Measurements from ENCODE around the gene AVPI1. TPM values are rescaled to one million over a fixed set of nuclear protein-coding genes. Genes with fewer than 3 reads are reported as not detected.
"Not testable (repeated sequence)": the region's sequence is repeated elsewhere in the genome, so short reads cannot be mapped to it uniquely, and the experiment has no call there.

The AVPI1 gene
- polyA plus RNA-seq, 3 donors: 2.0 to 11.2 (median 2.9) TPM

DNA sequence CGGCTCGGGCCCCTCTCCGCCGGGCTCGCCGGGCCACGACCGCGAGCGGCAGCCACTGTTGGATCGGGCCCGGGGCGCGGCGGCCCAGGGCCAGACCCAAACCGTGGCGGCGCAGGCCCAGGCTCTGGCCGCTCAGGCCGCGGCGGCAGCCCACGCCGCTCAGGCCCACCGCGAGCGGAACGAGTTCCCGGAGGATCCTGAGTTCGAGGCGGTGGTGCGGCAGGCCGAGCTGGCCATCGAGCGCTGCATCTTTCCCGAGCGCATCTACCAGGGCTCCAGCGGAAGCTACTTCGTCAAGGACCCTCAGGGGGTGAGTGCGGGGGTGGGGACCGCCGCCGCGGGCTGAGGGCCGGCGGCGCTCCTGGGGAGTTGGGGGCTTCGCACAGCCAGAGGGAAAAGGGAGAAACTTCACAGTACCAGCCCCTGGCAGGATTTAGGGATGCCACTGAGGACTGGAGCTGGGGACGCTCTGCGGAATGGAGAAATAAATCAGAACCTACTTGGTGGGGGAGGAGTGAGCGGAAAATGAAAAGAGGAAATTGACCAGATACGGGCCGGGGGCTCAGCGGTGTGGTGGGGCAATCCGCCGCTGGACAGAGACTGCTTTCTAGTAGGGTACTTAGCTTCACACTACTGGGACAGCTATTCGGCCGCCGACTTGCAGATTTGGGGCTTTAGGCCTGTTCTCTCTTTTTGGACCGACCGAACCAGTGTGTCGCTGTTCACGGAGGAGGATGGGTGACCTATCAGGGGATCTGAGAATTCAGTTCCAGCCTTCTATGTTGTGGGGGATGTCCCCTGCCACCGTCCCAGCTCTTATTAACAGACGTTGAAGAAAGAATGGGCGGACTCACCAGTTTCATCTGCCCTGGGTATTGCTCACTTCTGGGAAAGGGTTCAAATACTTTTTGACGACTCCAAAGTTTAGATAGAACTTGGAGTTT lies 45.9 kb downstream of the AVPI1 start:
- H3K27me3 ChIP-seq (ENCODE audit: control insufficient read depth in 2 of 2, insufficient read depth in 2 of 2, low read length in 2 of 2): no peaks in the 10 kb centered on the region
- peak; percentile 67 to 75 (median 70) for DNase-seq
- H3K27ac ChIP-seq (ENCODE audit: low read depth in 1 of 2, low read length in 2 of 2): peak overlapping the region; percentile 79 to 90
- Mint-ChIP-seq H3K4me1 (peaks cover 19% of the 10 kb centered on the region), H3K4me3 (peak overlapping the region; percentile 96 to 97), H3K9me3 (no peaks in the 10 kb centered on the region), H3K27me3 (ENCODE audit: low read depth in 3 of 3) (peaks cover 2 to 9% (median 3%) of the 10 kb centered on the region in 3 donors), H3K36me3 (peaks cover 30 to 31% of the 10 kb centered on the region in 2 donors), H3K27ac (peak overlapping the region; percentile 89 to 97 (median 91))
- H3K9ac ChIP-seq (ENCODE audit: insufficient read depth, low read length, poor library complexity, severe bottlenecking): peak overlapping the region; percentile 96
- H2AFZ ChIP-seq (ENCODE audit: insufficient read depth, low read depth, low read length, poor library complexity, severe bottlenecking): peak overlapping the region; percentile 71
- peaks cover 15% of the 10 kb centered on the region for H4K20me1 ChIP-seq (ENCODE audit: insufficient read depth, low read length)
- peak overlapping the region; percentile 91 for H3K4me2 ChIP-seq (replicated peaks; ENCODE audit: extremely low read depth, low read length, poor library complexity, severe bottlenecking)
- peaks cover 20% of the 10 kb centered on the region for H3K79me2 ChIP-seq (ENCODE audit: insufficient read depth, low read length)
- peak overlapping the region; percentile 85 to 96 (median 88) for H3K4me3 ChIP-seq (replicated peaks in 1 of 3; ENCODE audit: low read depth in 2 of 3, low read length in 3 of 3)
- peaks cover 10 to 29% of the 10 kb centered on the region in 2 donors for H3K36me3 ChIP-seq (replicated peaks in 1 of 2; ENCODE audit: control insufficient read depth in 1 of 2, insufficient read depth in 2 of 2, low read length in 2 of 2)
- intact Hi-C loops (cut with micrococcal nuclease): loop anchor here in 1 of 2 donors (5.0 kb wide), 1 partner anchor 46 kb away; the partner anchor contains the start of gene AVPI1
- WGBS (ENCODE audit: insufficient coverage): 2% methylated on average over 59 of the region's 67 CpGs
- TF ChIP-seq, protein P1, sequence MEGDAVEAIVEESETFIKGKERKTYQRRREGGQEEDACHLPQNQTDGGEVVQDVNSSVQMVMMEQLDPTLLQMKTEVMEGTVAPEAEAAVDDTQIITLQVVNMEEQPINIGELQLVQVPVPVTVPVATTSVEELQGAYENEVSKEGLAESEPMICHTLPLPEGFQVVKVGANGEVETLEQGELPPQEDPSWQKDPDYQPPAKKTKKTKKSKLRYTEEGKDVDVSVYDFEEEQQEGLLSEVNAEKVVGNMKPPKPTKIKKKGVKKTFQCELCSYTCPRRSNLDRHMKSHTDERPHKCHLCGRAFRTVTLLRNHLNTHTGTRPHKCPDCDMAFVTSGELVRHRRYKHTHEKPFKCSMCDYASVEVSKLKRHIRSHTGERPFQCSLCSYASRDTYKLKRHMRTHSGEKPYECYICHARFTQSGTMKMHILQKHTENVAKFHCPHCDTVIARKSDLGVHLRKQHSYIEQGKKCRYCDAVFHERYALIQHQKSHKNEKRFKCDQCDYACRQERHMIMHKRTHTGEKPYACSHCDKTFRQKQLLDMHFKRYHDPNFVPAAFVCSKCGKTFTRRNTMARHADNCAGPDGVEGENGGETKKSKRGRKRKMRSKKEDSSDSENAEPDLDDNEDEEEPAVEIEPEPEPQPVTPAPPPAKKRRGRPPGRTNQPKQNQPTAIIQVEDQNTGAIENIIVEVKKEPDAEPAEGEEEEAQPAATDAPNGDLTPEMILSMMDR (IDR thresholded peaks at IDR 0.05): no peak
- H3K9me3 ChIP-seq (replicated peaks in 1 of 2; ENCODE audit: control insufficient read depth in 1 of 2, insufficient read depth in 1 of 2, low read length in 2 of 2): no peaks in the 10 kb centered on the region
- H3K4me1 ChIP-seq (ENCODE audit: control insufficient read depth in 1 of 2, insufficient read depth in 2 of 2, low read length in 2 of 2): peaks cover 12 to 17% of the 10 kb centered on the region in 2 donors

DNA sequence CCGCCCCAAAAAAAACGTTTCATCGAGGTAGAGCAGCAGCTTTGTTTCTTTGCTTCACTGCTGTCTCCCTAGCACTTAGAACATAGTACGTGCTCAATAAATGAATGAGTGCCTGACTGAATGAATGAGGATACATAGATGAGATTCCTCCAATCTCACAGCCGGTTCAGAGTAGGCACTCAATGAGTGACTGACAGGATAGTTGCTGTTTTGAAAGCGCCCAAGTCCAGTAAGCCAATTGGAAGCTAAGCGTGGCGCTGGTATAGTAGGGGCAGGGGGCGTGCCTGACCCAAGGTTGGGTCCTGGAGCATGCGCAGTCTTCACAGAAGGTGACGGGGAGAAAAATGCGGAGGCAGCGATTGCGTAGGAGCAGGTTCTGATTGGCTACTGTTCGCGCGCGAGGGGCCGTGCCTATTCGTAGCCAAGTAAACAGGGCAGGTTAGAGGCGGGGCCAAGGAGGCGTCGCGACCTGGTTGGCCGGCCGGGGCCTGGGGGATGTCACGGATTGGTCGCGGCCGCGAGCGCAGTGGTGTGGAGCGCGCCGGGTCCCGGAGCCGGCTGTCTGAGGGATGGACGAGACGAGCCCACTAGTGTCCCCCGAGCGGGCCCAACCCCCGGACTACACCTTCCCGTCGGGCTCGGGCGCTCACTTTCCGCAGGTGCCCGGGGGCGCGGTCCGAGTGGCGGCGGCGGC lies 46.7 kb downstream of the AVPI1 start, which contains the start of gene PI4K2A:
Gene PI4K2A, plus strand, starts transcription at position 498 of the 694 bp plus-strand sequence. Its CDS starts 72 bp downstream, at position 570.
- H3K4me3 ChIP-seq (replicated peaks in 1 of 3; ENCODE audit: low read depth in 2 of 3, low read length in 3 of 3): peak within 1 kb of the TSS; percentile 85 to 96 (median 88)
- Mint-ChIP-seq H3K36me3 (peaks cover 24 to 26% of the 10 kb centered on the region in 2 donors), H3K9me3 (no peaks in the 10 kb centered on the region), H3K4me1 (peaks cover 19% of the 10 kb centered on the region), H3K27me3 (ENCODE audit: low read depth in 3 of 3) (peaks cover 2 to 9% (median 3%) of the 10 kb centered on the region in 3 donors), H3K27ac (peak within 1 kb of the TSS; percentile 90 to 97 (median 92)), H3K4me3 (peak within 1 kb of the TSS; percentile 96 to 97)
- peaks cover 12 to 17% of the 10 kb centered on the region in 2 donors for H3K4me1 ChIP-seq (ENCODE audit: control insufficient read depth in 1 of 2, insufficient read depth in 2 of 2, low read length in 2 of 2)
- no peaks in the 10 kb centered on the region for H3K9me3 ChIP-seq (replicated peaks in 1 of 2; ENCODE audit: control insufficient read depth in 1 of 2, insufficient read depth in 1 of 2, low read length in 2 of 2)
- H3K27me3 ChIP-seq (ENCODE audit: control insufficient read depth in 2 of 2, insufficient read depth in 2 of 2, low read length in 2 of 2): no peaks in the 10 kb centered on the region
- H4K20me1 ChIP-seq (ENCODE audit: insufficient read depth, low read length): peaks cover 15% of the 10 kb centered on the region
- H3K36me3 ChIP-seq (replicated peaks in 1 of 2; ENCODE audit: control insufficient read depth in 1 of 2, insufficient read depth in 2 of 2, low read length in 2 of 2): peaks cover 10 to 23% of the 10 kb centered on the region in 2 donors
- DNase-seq: peak; percentile 99 to 100 (median 100)
- intact Hi-C loops (cut with micrococcal nuclease): loop anchor here in 1 of 2 donors (5.0 kb wide), 1 partner anchor 47 kb away; the partner anchor contains the start of gene AVPI1
- peak within 1 kb of the TSS; percentile 91 for H3K4me2 ChIP-seq (replicated peaks; ENCODE audit: extremely low read depth, low read length, poor library complexity, severe bottlenecking)
- WGBS (ENCODE audit: insufficient coverage): under 1% methylated on average over 50 of the region's 54 CpGs
- TF ChIP-seq, protein P1 (IDR thresholded peaks at IDR 0.05): no peak
- H3K9ac ChIP-seq (ENCODE audit: insufficient read depth, low read length, poor library complexity, severe bottlenecking): peak within 1 kb of the TSS; percentile 96
- H3K79me2 ChIP-seq (ENCODE audit: insufficient read depth, low read length): peaks cover 20% of the 10 kb centered on the region
- H2AFZ ChIP-seq (ENCODE audit: insufficient read depth, low read depth, low read length, poor library complexity, severe bottlenecking): peak within 1 kb of the TSS; percentile 71
- peak within 1 kb of the TSS; percentile 79 to 90 for H3K27ac ChIP-seq (ENCODE audit: low read depth in 1 of 2, low read length in 2 of 2)

DNA sequence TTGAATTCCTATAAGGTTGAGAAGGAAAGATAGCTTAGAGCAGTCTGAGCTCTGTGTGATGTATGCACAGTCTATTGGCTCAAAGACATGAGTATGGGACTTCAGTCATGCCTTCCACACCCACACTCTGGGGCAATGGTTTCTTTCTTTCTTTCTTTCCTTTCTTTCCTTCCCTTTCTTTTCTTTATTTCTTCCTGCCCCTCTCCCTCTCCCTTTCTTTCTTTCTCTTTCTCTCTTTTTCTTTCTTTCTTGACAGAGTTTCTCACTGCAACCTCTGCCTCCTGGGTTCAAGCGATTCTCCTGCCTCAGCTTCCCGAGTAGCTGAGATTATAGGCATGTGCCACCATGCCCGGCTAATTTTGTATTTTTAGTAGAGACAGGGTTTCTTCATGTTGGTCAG lies 48.0 kb downstream of the AVPI1 start:
- H3K27me3 Mint-ChIP-seq (ENCODE audit: low read depth in 3 of 3); H2AFZ ChIP-seq (ENCODE audit: insufficient read depth, low read depth, low read length, poor library complexity, severe bottlenecking); H3K27ac Mint-ChIP-seq; H3K9ac ChIP-seq (ENCODE audit: insufficient read depth, low read length, poor library complexity, severe bottlenecking); H3K9me3 Mint-ChIP-seq; H3K27me3 ChIP-seq (ENCODE audit: control insufficient read depth in 2 of 2, insufficient read depth in 2 of 2, low read length in 2 of 2); H3K4me2 ChIP-seq (replicated peaks; ENCODE audit: extremely low read depth, low read length, poor library complexity, severe bottlenecking); DNase-seq; intact Hi-C loops (cut with micrococcal nuclease); H3K9me3 ChIP-seq (replicated peaks in 1 of 2; ENCODE audit: control insufficient read depth in 1 of 2, insufficient read depth in 1 of 2, low read length in 2 of 2); H3K4me3 ChIP-seq (replicated peaks in 1 of 3; ENCODE audit: low read depth in 2 of 3, low read length in 3 of 3); H3K27ac ChIP-seq (ENCODE audit: low read depth in 1 of 2, low read length in 2 of 2); H3K4me3 Mint-ChIP-seq: not testable (repeated sequence)
- peaks cover 13 to 15% of the 10 kb centered on the region in 2 donors for H3K36me3 Mint-ChIP-seq
- peaks cover 19% of the 10 kb centered on the region for H3K4me1 Mint-ChIP-seq
- peaks cover 12 to 17% of the 10 kb centered on the region in 2 donors for H3K4me1 ChIP-seq (ENCODE audit: control insufficient read depth in 1 of 2, insufficient read depth in 2 of 2, low read length in 2 of 2)
- peaks cover 3 to 11% of the 10 kb centered on the region in 2 donors for H3K36me3 ChIP-seq (replicated peaks in 1 of 2; ENCODE audit: control insufficient read depth in 1 of 2, insufficient read depth in 2 of 2, low read length in 2 of 2)
- peaks cover 15% of the 10 kb centered on the region for H4K20me1 ChIP-seq (ENCODE audit: insufficient read depth, low read length)
- H3K79me2 ChIP-seq (ENCODE audit: insufficient read depth, low read length): peaks cover 20% of the 10 kb centered on the region
- WGBS (ENCODE audit: insufficient coverage): no CpG with 5 or more reads among the region's 3 CpGs

All from CD14-positive monocyte (primary cell).